Middle frontal gyrus (tissue), 1 donor: ENCODE measurements around the gene IGFBP1.
"Not testable (repeated sequence)": the region's sequence is repeated elsewhere in the genome, so short reads cannot be mapped to it uniquely, and the experiment has no call there.

Experiments
- DNase-seq: peaks from one replicate; pipeline ENCODE4 v3.0.0-alpha.2; 2015; ENCODE audit warnings: low spot score; ENCODE audit errors: extremely low spot score

Gene IGFBP1

GRCh38 chr7:45937301-45937700 lies 49.0 kb downstream of the IGFBP1 start:
- no peak for DNase-seq

GRCh38 chr7:45937862-45938261 lies 49.6 kb downstream of the IGFBP1 start:
- DNase-seq, result no peak

GRCh38 chr7:45938626-45939302 lies 50.5 kb downstream of the IGFBP1 start:
- DNase-seq, result no peak

- DNase-seq, result no peak
Measured at GRCh38 chr7:45939574-45939973, 51.3 kb downstream of the IGFBP1 start.

- not testable (repeated sequence) for DNase-seq
Measured at GRCh38 chr7:45940237-45940781, 52.0 kb downstream of the IGFBP1 start.

GRCh38 chr7:45940939-45941338 lies 52.7 kb downstream of the IGFBP1 start:
- DNase-seq, result no peak
